Natural killer cell (primary cell): ENCODE results near the gene STYXL1. TPM values are rescaled to one million over a fixed set of nuclear protein-coding genes. Genes with fewer than 3 reads are reported as not detected.

Experiments used
- ATAC-seq, 3 donors: fragments of 150-1000 bp in 2 of 3; fragments of 200-7000 bp in 1 of 3; cut with Tn5 transposase; 1 replicate in 1 of 3; 2 replicates in 2 of 3; pipeline ENCODE4 v1.10.0; 2021; ENCODE audit warnings: mild to moderate bottlenecking in 2 of 3, moderate library complexity in 2 of 3
- DNase-seq, 2 donors: peaks; one replicate each; pipeline versions ENCODE4 v3.0.0 to v3.0.0-alpha.2; 2013 to 2021; ENCODE audit warnings: mixed read lengths in 1 of 2
- H3K27ac ChIP-seq: one replicate; pipeline ENCODE4 v1.5.1; 2013; ENCODE audit warnings: mild to moderate bottlenecking, low read length
- H3K27me3 ChIP-seq: one replicate; pipeline ENCODE4 v1.6.1; 2013; ENCODE audit warnings: low read length; ENCODE audit not compliant: control insufficient read depth, insufficient read depth
- H3K36me3 ChIP-seq: one replicate; pipeline ENCODE4 v1.6.1; 2013; ENCODE audit warnings: low read length; ENCODE audit not compliant: control insufficient read depth, insufficient read depth
- H3K4me1 ChIP-seq: one replicate; pipeline ENCODE4 v1.6.1; 2013; ENCODE audit warnings: low read length; ENCODE audit not compliant: control insufficient read depth, insufficient read depth
- H3K4me3 ChIP-seq: one replicate; pipeline ENCODE4 v1.5.1; 2013; ENCODE audit warnings: low read length
- H3K9me3 ChIP-seq: one replicate; pipeline ENCODE4 v1.6.1; 2013; ENCODE audit warnings: low read length; ENCODE audit not compliant: control insufficient read depth, insufficient read depth
- H3K27ac Mint-ChIP-seq, 2 donors: one replicate each; pipeline ENCODE4 v1.8.0; 2022; ENCODE audit warnings: mild to moderate bottlenecking in 2 of 2, mixed read lengths in 2 of 2, moderate library complexity in 1 of 2
- H3K27me3 Mint-ChIP-seq, 2 donors: one replicate each; pipeline ENCODE4 v1.8.0; 2022; ENCODE audit warnings: low read depth in 2 of 2, mixed read lengths in 2 of 2
- H3K36me3 Mint-ChIP-seq: one replicate; pipeline ENCODE4 v1.8.0; 2022; ENCODE audit warnings: mixed read lengths
- H3K4me1 Mint-ChIP-seq, 2 donors: one replicate each; pipeline ENCODE4 v1.8.0; 2022; ENCODE audit warnings: mixed read lengths in 2 of 2
- H3K4me3 Mint-ChIP-seq: one replicate; pipeline ENCODE4 v1.8.0; 2022; ENCODE audit warnings: mild to moderate bottlenecking, moderate library complexity, mixed read lengths
- H3K9me3 Mint-ChIP-seq, 2 donors: one replicate each; pipeline ENCODE4 v1.8.0; 2022; ENCODE audit warnings: mixed read lengths in 2 of 2
- CTCF ChIP-seq: fragments of 200-600 bp; IDR thresholded peaks from one replicate; pipeline ENCODE4 v1.8.0; 2022; ENCODE audit warnings: antibody characterized with exemption
- WGBS: methylation state at CpG from one replicate; pipeline ENCODE4 v1.1.7; 2013; ENCODE audit warnings: missing lambda C conversion rate; ENCODE audit not compliant: insufficient coverage; 5-methylcytosine and 5-hydroxymethylcytosine counted together
- intact Hi-C: fragments of 100-400 bp; cut with micrococcal nuclease; formaldehyde crosslinking; loops from one replicate; pipeline ENCODE4 v1.14.2; 2022
- total RNA-seq, 4 donors: library from RNA; stranded (reverse); fragments of 120-200 nt in 1 of 4; gene quantifications; one replicate each; pipeline versions ENCODE4 v1.2.3 to v1.2.4, GENCODE V29; 2013 to 2022

STYXL1 gene
- total RNA-seq, 3 donors from 2014 or later (not counting 1 experiment from before 2014, with no cell fraction given): 15.1 to 33.2 (median 18.8) TPM

GRCh38 chr7:76002139-76002538 is 45.7 kb downstream of the STYXL1 start:
- no peak overlapping the region for H3K4me3 ChIP-seq
- H3K27me3 ChIP-seq: no peaks in the 10 kb centered on the region
- H3K4me1 ChIP-seq: peaks cover 1% of the 10 kb centered on the region
- WGBS: 88% methylated on average over 6 of the region's 6 CpGs
- peaks cover 25% of the 10 kb centered on the region for H3K36me3 ChIP-seq
- H3K9me3 Mint-ChIP-seq: no peaks in the 10 kb centered on the region
- DNase-seq (no peak), ATAC-seq (no peak)
- no peaks in the 10 kb centered on the region for H3K36me3 Mint-ChIP-seq
- no peak overlapping the region for H3K27ac Mint-ChIP-seq
- TF ChIP-seq CTCF: no peak
- H3K4me3 Mint-ChIP-seq: no peak overlapping the region
- peaks cover 6% of the 10 kb centered on the region in 2 donors for H3K4me1 Mint-ChIP-seq
- H3K9me3 ChIP-seq: no peaks in the 10 kb centered on the region
- intact Hi-C loops: no loop called here
- H3K27ac ChIP-seq: no peak overlapping the region
- H3K27me3 Mint-ChIP-seq: no peaks in the 10 kb centered on the region

GRCh38 chr7:76000566-76000965 is 47.2 kb downstream of the STYXL1 start:
- Mint-ChIP-seq H3K27ac (no peak overlapping the region), H3K9me3 (no peaks in the 10 kb centered on the region), H3K4me3 (no peak overlapping the region), H3K4me1 (peaks cover 13 to 17% of the 10 kb centered on the region in 2 donors), H3K27me3 (no peaks in the 10 kb centered on the region), H3K36me3 (no peaks in the 10 kb centered on the region)
- 97% methylated on average over 11 of the region's 11 CpGs for WGBS
- DNase-seq (no peak), ATAC-seq (no peak)
- H3K27me3 ChIP-seq: no peaks in the 10 kb centered on the region
- peaks cover 25% of the 10 kb centered on the region for H3K36me3 ChIP-seq
- no peak overlapping the region for H3K27ac ChIP-seq
- H3K9me3 ChIP-seq: no peaks in the 10 kb centered on the region
- no peak for TF ChIP-seq CTCF
- intact Hi-C loops: no loop called here
- peaks cover 8% of the 10 kb centered on the region for H3K4me1 ChIP-seq
- H3K4me3 ChIP-seq: no peak overlapping the region

GRCh38 chr7:75998038-75998437 is 49.8 kb downstream of the STYXL1 start:
- TF ChIP-seq CTCF: no peak
- no peaks in the 10 kb centered on the region for H3K9me3 ChIP-seq
- H3K9me3 Mint-ChIP-seq: no peaks in the 10 kb centered on the region
- no peaks in the 10 kb centered on the region for H3K27me3 ChIP-seq
- intact Hi-C loops: no loop called here
- no peak overlapping the region for H3K27ac Mint-ChIP-seq
- H3K27ac ChIP-seq: no peak overlapping the region
- peaks cover 25% of the 10 kb centered on the region for H3K4me1 ChIP-seq
- no peak for ATAC-seq
- H3K4me1 Mint-ChIP-seq: peaks cover 18 to 33% of the 10 kb centered on the region in 2 donors
- no peak overlapping the region for H3K4me3 Mint-ChIP-seq
- 97% methylated on average over 1 of the region's 1 CpG for WGBS
- no peak overlapping the region for H3K4me3 ChIP-seq
- no peaks in the 10 kb centered on the region for H3K36me3 Mint-ChIP-seq
- H3K36me3 ChIP-seq: peaks cover 13% of the 10 kb centered on the region
- no peaks in the 10 kb centered on the region for H3K27me3 Mint-ChIP-seq
- DNase-seq: no peak

GRCh38 chr7:75996476-75996875 is 51.3 kb downstream of the STYXL1 start:
- H3K4me3 Mint-ChIP-seq: peak overlapping the region; percentile 40
- no peaks in the 10 kb centered on the region for H3K27me3 ChIP-seq
- no peaks in the 10 kb centered on the region for H3K9me3 Mint-ChIP-seq
- peaks cover 5% of the 10 kb centered on the region for H3K36me3 ChIP-seq
- intact Hi-C loops: no loop called here
- H3K4me3 ChIP-seq: no peak overlapping the region
- 96% methylated on average over 4 of the region's 4 CpGs for WGBS
- H3K4me1 Mint-ChIP-seq: peaks cover 18 to 35% of the 10 kb centered on the region in 2 donors
- H3K27ac Mint-ChIP-seq: no peak overlapping the region
- H3K27ac ChIP-seq: no peak overlapping the region
- H3K4me1 ChIP-seq: peaks cover 27% of the 10 kb centered on the region
- ATAC-seq: no peak
- TF ChIP-seq CTCF: no peak
- H3K36me3 Mint-ChIP-seq: no peaks in the 10 kb centered on the region
- no peaks in the 10 kb centered on the region for H3K9me3 ChIP-seq
- DNase-seq: no peak
- no peaks in the 10 kb centered on the region for H3K27me3 Mint-ChIP-seq
